D721Med (cell line): ENCODE measurements around the gene ZNF576.

Experiments used
- DNase-seq: peaks from one replicate; pipeline ENCODE4 v3.0.0; 2011; ENCODE audit warnings: low spot score; ENCODE audit not compliant: insufficient read length
- FAIRE-seq: peaks from 2 replicates; lab custom pipeline; 2011; peaks lifted over from hg19 to GRCh38; lab: Jason Lieb, UNC
- TF ChIP-seq, protein P1 (sequence below): IDR thresholded peaks from 2 replicates; pipeline ENCODE4 v1.5.1; 2012; ENCODE audit warnings: mild to moderate bottlenecking, control low read depth; ENCODE audit not compliant: insufficient read depth; ENCODE audit errors: missing control alignments

Gene ZNF576

DNA sequence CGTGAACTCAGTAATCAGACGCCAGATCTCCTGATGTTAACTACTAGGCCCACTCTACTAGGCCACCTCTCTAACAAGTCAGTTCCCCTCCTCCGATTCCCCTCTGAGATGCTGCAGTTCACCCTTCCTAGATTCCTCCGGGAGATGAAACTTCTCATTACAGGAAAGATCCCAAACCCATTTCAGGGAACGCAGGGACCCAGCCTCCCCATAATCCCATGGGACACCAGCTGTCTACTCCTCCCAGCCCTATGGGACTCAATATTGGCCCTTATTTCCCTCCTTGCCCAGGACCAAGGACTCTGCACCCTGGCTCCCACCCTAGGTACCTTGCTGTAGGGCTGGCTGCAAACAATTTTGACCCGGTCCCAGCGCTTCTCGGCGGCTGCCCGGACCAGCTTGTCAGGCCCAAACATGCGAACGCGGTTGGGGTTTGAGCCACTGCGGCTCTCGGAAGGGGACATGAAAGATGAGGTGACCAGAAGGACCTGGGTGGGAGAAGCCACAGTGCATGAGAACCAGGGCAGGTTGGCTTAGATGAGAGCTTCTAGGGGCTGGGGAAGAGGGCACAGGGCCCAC lies 42.0 kb upstream of the ZNF576 start:
- FAIRE-seq (no peak), DNase-seq (no peak)
- TF ChIP-seq, protein P1, sequence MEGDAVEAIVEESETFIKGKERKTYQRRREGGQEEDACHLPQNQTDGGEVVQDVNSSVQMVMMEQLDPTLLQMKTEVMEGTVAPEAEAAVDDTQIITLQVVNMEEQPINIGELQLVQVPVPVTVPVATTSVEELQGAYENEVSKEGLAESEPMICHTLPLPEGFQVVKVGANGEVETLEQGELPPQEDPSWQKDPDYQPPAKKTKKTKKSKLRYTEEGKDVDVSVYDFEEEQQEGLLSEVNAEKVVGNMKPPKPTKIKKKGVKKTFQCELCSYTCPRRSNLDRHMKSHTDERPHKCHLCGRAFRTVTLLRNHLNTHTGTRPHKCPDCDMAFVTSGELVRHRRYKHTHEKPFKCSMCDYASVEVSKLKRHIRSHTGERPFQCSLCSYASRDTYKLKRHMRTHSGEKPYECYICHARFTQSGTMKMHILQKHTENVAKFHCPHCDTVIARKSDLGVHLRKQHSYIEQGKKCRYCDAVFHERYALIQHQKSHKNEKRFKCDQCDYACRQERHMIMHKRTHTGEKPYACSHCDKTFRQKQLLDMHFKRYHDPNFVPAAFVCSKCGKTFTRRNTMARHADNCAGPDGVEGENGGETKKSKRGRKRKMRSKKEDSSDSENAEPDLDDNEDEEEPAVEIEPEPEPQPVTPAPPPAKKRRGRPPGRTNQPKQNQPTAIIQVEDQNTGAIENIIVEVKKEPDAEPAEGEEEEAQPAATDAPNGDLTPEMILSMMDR = no peak

DNA sequence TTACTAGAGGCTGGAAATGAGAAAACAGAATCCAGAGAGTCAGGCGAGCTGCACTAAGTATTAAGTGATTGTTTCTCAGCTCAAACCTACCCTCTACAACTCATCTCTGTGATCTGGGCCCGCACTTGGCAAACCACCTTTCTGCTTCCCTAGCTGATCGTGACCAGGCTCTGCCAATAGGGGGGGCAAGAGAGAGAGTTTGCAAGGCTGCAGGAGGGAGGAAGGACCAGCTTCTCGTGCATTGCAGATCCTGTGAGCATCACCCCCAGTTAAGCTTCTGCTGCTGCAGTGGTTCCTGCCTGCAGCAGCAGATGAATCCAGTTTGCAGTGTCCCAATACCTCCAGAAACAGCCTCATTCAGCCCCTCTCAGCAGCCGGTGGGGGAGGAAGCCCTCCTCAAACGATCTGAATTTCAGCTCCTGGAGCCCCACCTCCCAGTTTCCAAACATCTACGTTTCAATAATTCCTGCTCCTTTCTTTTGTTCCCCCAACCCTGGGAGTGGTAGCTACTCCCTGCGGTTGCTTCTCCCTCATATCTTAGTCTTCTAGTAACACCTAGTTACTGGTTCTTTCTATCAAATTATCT lies 41.1 kb upstream of the ZNF576 start:
- TF ChIP-seq, protein P1 = peak; percentile 90
- no peak for FAIRE-seq
- peak; percentile 82 for DNase-seq

DNA sequence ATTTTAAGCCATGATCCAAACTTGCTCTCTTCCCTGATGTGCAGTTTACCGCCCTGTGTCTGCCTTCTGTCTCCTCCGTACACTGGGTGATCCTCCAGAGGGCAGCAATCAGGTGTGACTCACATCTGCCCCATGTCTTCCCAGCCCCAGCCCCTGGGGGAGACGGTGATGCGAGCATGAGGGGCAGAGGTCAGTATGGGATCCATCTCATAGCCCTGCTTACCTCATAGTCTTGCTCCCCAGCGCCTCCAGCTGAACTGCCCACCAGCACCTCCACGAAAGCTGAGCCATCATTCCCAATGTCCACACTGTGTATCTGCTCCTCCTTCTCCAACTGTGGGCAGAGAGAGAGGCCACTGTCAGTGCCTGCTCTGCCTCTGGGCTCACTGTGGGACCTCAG lies 35.7 kb upstream of the ZNF576 start:
- no peak for DNase-seq
- TF ChIP-seq, protein P1 = no peak
- FAIRE-seq = no peak

DNA sequence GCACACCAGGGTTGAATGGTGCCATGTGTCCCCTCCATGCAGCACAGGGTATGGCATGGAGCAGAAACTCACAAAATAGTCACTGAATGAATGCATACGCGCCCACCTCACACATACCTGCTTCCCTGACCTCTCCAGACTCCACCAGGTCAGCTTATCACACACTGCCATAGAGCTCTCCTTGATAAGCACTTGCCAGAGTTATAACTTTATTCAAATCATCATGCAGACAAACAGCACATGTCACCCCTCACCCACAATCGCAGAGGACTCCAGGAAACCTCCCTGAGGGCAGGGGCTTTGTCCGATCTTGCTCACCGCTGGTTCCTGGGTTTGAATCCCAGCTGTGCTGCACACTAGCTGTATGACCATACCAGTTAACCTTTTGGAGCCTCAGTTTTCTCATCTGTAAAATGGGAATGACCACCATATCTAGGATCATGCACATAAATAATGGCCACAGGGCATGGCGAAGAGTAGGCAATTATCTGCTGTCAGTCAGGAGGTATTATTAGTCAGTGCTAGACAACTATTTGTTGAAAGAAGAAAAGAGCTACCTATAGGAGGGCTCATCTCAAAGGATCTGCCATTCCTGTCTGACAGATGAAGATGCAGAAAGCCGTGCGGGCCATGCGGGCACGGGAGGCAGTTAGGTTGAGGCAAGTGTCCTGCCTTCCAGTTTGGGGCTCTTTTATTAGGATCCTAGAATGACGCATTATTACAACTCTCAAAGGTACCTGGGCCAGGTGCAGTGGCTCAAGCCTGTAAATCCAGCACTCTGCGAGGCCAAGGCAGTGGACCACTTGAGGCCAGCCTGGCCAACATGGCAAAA lies 35.0 kb upstream of the ZNF576 start:
- no peak for FAIRE-seq
- DNase-seq = no peak

DNA sequence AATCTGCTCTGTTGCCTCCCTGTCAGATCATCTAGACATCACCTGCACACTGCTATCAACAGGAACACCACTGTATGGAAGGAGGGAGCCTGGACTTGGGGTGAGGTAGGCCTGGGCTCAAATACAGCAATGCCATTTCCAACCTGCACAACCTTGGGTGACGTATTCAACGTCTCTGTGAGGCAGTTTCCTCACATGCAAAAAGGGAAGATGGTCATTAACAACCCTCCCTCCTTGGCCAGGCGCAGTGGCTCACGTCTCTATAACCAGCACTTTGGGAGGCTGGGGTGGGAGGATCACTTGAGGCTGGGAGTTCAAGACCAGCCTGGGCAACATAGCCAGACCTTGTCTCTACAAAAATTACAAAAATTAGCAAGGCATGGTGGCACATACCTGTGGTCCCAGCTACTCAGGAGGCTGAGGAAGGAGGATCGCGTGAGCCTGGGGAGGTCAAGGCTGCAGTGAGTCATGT lies 34.1 kb upstream of the ZNF576 start:
- FAIRE-seq (no peak), DNase-seq (no peak)
- TF ChIP-seq, protein P1 = no peak

More for the DNA sequence above, 35.0 kb upstream of the ZNF576 start:
- TF ChIP-seq, protein P1 = no peak

DNA sequence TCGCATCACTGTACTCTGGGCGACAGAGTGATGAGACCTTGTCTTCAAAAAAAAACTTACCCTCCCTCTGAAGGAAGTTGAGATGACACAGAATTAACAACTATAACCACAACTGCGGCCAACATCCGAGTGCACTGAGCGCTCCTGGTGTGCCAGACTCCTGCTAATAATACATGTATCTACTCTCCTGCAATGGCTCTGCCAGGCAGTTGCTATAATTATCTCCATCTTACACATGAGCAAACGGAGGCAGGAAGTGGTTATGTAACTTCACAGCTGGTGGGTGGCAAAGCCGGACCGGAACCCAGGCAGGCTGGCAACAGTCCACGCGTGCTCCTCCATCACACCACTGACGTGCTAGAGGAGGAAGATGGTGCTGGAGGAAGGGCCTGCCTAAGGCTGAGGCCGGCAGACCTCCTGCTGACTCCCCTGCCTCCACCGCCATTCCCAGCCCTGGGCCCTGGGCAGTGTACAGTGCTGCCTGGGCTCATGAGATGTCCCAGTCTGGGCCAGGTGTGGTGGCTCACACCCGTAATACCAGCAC lies 33.6 kb upstream of the ZNF576 start:
- no peak for DNase-seq

More for the DNA sequence above, 33.6 kb upstream of the ZNF576 start:
- TF ChIP-seq, protein P1 = no peak
- no peak for FAIRE-seq
